Myocyte (in vitro differentiated cells): ENCODE measurements around the gene OR1M1. TPM values are rescaled to one million over a fixed set of nuclear protein-coding genes. Genes with fewer than 3 reads are reported as not detected.
"Not testable (repeated sequence)": the region's sequence is repeated elsewhere in the genome, so short reads cannot be mapped to it uniquely, and the experiment has no call there.

ENCODE experiments used
- DNase-seq: peaks from one replicate; pipeline ENCODE4 v3.0.0-alpha.2; 2012; ENCODE audit warnings: low read depth
- polyA plus RNA-seq: library from polyadenylated mRNA; unstranded; fragments of >200 nt; gene quantifications from one replicate; pipeline ENCODE4 v1.2.1, GENCODE V29; 2012; ENCODE audit warnings: missing spikeins
- total RNA-seq: library from RNA; depleted of rRNA; stranded (reverse); fragments of >200 nt; gene quantifications from 2 replicates; pipeline ENCODE4 v1.2.3, GENCODE V29; 2014

The OR1M1 gene, protein sequence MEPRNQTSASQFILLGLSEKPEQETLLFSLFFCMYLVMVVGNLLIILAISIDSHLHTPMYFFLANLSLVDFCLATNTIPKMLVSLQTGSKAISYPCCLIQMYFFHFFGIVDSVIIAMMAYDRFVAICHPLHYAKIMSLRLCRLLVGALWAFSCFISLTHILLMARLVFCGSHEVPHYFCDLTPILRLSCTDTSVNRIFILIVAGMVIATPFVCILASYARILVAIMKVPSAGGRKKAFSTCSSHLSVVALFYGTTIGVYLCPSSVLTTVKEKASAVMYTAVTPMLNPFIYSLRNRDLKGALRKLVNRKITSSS
- not detected in 2 replicates for total RNA-seq
- not detected for polyA plus RNA-seq

DNA sequence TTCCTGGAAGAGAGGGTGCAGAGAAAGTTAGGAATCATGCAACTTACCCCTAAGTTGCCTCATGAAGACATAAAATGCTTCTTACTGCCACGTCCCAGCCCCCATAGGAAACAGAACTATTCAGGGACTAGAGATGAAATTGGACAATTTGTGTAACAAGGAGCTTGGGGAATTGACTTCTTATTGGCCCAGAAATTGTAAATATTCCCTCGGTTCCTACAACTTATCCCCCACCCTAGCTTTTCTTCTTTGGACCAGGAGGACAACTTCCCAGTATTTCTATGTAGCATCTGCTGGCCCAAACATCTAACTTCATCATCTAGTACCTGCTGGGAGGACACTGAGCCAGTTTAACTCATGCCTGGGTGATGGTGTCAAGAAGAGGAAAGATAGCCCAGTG lies at the start of gene OR1M1:
Gene OR1M1 (plus strand): TSS at position 301 of the 400 bp plus-strand sequence. CDS start 6,184 bp downstream, outside the sequence.
- DNase-seq, result no peak

DNA sequence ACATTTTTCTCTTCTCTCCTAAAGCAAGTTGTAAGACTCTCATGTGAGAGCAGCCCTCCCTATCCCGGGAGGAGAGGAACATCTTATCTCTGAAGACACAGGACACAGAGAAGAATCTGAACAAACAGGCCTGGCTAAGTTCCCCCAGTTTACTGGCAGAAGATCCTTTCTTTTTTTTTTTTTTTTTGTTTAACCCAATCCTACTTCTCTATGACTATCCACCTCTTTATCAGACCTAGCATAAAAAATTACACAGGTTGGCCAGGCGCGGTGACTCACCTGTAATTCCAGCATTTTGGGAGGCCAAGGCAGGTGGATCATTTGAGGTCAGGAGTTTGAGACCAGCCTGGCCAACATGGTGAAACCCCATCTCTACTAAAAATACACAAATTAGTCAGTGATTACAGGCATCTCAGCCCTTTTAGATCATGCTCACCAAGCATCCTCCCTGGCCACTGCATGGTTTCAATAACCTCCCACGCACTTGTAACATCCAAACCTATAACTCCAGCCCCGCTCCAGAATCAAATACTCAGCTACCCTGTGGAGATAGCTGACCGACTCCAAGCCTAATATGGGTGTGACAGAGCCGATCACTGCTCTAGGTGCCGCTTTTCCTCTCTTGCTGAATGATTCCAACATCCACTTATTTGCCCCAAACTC lies 49.3 kb upstream of the OR1M1 start:
- no peak for DNase-seq

DNA sequence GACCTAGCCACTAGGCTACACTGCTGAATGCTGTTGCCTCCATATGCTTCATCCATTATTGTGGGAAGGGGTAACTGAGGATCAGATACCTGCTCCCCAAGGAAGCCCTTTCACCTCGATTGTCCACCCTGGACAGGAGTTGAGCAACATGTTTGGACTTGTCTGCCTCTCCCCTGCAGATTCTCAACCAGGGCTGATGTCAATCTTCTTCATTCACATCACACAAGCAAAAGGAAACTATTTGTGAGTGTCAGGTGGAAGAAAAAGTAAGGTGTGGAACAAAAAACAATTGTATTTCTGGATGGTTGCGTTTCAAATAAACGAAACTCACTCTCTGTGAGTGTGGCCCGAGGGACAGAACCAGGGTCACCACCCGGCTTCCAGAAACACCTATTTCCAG lies 47.1 kb upstream of the OR1M1 start:
- DNase-seq, result no peak

DNA sequence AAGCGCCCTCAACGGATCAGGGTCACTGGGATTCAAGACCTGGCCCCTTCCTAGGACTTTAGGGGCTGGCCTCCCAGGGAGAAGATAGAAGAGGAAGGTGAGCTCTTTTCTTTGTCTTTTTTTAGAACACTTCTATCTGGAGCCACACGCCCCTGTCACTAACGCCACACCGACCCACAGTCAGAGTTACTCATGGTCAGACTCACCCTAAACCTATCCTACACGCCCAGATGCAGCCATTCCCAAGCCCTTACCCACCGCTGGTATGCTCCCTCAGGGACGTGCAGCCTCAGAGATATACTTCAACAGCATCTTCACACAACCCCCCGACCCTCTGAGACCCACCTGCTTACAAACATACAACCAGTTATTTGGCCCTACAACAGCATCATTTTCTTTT lies 46.7 kb upstream of the OR1M1 start:
- DNase-seq, result no peak

DNA sequence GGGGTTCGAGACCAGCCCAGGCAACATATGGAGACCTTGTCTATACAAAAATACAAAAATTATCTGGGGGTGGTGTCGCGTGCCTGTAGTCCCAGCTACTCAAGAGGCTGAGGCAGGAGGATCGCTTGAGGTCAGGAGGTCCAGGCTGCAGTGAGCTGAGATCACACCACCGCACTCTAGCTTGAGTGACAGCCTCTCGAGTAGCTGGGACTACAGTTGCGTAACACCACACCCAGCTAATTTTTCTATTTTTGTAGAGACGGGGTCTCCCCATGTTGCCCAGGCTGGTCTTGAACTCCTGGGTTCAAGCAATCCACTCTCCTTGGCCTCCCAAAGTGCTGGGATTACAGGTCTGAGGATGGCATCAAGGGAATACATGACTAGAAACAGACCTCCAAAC lies 45.8 kb upstream of the OR1M1 start:
- DNase-seq, result no peak

DNA sequence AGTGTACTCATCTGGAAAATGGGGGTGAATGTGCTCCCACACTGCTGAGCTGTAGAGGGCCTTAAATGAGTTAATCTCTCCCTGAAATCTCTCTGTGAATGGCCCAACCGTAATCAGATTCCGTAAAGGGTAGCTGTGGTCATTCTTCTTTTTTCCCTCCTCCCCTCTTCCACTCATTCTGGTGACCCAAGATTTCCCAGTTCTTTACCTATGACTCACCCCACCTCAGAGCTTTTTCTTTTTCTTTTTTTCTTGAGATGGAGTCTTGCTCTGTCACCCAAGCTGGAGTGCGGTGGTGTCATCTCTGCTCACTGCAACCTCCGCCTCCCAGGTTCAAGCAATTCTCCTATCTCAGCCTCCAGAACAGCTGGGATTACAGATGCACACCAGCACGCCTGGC lies 43.3 kb upstream of the OR1M1 start:
- no peak for DNase-seq

DNA sequence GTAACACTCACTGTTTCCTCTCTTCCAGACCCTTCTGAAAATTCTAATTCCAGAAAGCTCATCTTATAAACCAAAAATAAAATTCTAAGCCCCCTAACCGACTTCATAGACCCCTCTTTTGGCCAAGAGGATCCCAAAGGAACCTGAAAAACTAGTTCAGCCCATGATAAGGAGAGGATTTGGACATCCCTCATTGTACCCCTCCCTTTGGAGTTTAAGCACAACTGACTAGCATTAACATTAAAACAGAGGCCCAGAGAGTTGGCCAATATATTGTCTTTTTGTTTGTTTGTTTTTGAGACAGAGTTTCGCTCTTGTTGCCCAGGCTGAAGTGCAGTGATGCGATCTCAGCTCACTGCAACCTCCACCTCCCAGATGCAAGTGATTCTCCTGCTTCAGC lies 42.4 kb upstream of the OR1M1 start:
- DNase-seq, result no peak

DNA sequence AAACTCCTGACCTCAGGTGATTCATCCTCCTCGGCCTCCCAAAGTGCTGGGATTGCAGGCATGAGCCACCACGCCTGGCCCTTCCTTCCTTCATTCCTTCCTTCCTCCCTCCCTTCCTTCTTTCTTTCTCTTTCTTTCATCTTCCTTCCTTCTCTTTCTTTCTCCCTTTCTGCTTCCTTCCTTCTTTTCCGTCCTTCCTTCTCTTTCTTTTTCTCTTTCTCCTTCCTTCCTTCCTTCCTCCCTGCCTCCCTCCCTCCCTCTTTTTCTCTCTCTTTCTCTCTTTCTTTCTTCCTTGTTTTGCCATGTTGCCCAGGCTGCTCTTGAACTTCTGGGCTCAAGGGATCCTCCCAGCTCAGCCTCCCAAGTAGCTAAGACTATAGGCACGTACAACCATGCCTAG lies 40.2 kb upstream of the OR1M1 start:
- DNase-seq, result no peak

DNA sequence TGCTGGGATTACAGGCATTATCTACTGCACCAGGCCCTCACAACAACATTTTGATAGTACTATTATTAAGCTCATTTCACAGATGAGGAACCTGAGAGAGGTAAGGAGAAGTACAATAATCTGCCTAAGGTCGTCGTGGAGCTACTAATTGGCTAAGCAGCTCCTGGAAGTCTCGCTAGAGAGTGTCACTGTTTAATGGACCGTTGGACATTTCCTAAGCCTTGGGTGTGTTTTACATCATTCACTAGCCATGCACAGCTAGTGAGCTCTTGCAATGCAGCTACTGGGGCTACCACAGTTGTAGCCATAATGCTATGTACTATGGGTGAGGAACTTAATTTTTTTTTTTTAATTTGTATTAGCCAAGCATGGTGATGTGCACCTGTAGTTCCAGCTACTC lies 34.0 kb upstream of the OR1M1 start:
- DNase-seq, result no peak

DNA sequence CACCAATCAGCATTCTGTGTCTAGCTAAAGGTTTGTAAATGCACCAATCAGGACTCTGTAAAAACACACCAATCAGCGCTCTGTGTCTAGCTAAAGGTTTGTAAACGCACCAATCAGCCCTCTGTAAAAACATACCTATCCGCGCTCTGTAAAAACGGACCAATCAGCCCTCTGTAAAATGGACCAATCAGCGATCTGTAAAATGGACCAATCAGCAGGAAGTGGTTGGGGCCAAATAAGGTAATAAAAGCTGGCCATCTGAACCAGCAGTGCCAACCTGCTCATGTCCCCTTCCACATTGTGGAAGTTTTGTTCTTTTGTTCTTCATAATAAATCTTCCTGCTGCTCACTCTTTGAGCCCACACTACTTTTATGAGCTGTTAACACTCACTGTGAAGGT lies 33.2 kb upstream of the OR1M1 start:
- DNase-seq, result not testable (repeated sequence)

DNA sequence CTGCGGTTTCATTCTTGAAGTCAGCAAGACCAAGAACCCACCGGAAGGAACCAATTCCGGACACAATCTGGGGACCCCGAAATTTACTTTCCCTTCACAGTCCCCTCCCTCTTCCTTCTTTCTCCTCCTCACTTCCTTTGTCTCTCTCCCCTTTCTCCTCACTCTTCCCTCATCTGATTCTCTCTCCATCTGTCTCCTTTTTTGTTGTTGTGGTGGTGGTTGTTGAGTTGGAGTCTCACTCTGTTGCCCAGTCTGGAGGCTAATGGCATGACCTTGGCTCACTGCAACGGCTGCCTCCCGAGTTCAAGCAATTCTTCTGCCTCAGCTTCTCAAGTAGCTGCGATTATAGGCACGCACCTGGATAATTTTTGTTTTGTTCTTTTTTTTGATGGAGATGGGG lies 32.7 kb upstream of the OR1M1 start:
- no peak for DNase-seq

DNA sequence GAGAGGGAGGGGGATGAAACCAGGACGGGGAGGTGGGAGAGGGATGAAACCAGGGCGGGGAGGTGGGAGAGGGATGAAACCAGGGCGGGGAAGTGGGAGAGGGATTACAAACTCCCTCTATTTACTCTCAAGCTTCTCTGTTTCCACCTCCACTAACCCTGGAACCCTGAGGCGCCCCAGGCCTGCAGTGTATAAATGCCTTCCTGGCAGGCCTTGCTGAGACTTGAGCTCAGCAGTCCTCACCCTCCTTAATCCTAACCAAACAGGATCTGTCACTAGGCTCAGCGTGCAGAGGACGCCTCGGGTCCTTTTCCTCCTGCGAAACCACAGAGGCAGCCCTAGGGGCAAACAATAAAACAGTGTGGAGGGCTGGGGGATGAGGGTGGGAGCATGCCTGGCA lies 32.1 kb upstream of the OR1M1 start:
- DNase-seq, result no peak

DNA sequence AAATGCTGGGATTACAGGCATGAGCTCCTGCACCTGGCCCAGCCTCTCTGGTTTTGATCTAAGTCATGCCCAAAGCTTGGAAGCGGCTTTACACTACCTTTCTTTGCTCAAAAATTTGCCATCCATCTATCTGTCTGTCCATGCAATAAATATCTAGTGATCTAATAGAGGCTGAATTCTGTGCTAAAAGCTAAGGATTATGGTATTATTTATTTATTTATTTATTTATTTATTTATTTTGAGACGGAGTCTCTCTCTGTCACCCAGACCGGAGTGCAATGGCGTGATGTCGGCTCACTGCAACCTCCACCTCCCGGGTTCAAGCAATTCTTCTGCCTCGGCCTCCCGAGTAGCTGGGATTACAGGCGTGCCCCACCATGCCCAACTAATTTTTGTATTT lies 30.7 kb upstream of the OR1M1 start:
- not testable (repeated sequence) for DNase-seq

DNA sequence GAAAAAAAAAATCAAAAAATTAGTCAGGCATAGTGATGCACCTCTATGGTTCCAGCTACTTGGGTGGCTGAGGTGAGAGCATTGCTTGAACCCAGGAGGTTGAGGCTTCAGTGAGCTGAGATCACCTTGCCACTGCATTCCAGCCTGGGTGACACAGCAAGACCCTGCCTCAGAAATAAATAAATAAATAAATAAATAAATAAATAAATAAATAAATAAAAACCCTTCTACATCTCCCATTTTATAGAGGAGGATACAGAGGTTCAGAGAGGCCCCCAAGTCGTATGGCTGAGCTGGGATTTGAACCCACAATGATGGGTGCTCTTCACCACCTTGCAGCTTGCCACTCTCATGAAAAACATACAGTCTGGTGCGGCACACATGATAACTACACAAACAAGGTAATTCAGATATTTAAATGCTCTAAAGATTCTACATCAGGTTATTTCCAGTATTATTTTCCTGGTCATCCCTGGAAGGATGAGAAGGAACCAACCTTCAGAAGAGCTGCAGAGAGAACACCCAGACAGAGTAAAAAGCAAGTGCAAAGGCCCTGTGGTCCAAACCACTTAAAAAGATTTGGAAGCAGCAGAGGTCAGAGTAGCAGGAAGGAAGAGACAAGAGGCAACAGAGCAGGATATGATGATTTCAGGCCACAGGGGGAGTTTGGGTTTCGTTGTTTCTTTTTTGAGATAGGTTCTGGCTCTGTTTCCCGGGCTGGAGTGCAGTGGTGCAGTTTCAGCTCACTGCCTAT lies 29.2 kb upstream of the OR1M1 start:
- DNase-seq, result no peak

DNA sequence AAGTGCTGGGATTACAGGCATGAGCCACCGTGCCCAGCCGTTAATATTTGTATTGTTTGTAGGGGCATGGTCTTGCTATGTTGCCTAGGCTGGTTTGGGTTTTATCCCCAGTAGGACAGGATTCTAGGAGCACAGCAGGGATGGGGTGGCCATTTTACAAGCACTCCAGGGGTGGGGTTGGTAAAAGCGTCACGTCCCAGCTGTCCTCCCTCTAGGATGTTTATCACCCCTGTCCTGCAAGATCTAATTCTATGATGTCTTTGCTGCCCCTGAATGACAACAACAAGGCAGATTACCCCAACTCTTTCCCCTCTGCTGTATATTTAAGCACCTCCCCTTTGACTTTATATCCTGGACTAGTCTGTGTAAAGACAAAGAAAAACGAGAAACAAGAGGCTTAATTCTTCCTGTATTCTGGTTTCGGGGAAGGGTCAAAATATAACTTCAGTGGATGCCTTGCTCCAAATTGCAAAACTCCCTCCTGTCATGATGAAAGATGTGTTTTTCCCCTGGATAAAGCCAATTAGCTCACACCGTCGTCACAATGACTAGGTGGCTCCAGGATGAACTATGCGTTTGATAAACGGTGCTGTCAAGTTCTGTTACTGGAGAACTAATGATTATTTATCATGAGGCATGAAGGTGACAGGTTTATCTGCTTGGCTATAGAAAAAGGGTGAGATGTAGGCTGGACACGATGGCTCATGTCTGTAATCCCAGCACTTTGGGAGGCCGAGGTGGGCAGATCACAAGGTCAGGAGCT lies 27.8 kb upstream of the OR1M1 start:
- DNase-seq, result no peak

DNA sequence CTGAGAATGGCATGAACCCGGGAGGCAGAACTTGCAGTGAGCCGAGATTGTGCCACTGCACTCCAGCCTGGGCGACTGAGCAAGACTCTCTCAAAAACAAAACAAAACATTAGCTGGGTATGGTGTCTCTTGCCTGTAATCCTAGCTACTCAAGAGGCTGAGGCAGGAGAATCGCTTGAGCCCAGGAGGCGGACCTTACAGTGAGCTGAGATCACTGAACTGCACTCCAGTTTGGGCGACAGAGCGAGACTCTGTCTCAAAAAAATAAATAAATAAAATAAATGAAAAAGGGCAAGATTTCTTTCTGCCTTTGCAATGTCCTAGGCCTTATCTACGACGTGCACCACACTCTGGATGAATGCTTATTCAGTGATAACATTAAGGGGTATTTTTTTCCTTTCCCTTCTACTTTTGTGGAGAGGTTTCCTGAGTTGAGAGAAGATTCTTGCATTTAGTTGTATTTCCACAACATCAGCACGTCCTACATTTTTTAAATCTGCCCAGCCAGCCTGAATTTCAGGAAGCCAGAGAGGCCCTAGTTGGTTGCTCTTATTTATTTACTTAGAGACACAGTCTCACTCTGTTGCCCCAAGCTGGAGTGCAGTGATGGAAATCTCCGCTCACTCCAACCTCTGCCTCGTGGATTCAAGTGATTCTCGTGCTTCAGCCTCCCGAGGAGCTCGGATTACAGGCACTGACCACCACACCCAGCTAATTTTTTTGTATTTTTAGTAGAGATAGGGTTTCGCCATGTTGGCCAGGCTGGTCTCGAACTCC lies 26.1 kb upstream of the OR1M1 start:
- DNase-seq, result no peak

DNA sequence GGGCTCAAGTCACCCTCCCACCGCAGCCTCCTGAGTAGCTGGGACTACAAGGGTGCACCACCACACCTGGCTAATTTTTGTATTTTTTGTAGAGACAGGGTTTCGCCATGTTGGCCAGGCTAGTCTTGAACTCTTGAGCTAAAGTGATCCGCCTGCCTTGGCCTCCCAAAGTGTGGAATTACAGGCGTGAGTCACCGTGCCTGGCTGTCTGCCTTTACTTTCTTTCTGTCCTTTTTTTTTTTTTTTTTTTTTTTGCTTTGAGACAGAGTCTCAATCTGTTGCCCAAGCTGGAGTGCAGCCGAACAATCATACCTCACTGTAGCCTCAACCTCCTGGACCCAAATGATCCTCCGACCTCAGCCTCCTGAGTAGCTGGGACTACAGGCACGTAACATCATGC lies 25.0 kb upstream of the OR1M1 start:
- no peak for DNase-seq

DNA sequence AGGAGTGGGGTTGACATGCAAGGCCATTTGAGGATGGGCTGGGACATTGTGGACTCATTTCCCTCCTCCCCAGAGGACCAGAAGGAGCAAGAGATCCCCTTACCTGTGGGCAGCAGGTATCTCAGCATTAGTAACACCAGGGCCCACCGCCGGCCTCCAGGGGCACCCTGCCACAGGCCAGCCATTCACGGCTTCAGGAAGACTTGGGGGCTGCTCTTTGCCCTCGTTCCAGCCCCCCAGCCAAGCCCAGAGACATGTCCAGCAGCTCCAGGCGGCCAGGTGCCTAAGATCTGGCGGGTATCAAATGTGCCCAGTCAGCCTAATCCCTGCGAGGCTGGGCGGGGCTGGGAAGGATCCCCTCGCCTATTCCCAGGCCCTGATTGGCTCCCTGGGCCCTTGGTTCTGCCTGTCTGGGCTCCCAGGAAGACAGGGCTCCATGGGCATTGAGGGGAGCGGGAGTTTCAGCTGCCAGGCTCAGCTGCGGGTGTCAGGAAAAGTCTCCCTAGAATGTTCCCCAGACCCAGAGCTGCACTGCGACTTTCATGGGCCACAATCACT lies 21.3 kb upstream of the OR1M1 start:
- no peak for DNase-seq

DNA sequence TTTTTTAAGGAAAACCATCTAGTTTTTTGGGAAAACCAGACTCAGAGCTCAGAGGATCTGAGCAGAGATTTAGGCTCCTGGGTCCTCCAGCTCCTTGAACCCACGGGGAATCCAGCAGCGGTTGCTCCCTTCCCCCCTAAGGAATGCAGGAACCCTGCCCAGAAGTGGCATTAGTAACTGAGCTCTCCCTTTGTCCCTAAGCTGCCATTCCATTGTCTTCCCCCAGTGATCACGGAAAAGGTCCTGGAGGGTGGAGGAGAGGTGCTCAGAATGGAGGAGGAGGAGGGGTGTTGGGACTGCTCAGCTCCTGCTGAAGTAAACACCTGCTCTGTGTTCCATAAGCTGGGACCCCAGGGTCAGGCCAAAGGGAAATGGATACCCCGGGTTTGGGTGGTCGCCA lies 16.8 kb upstream of the OR1M1 start:
- DNase-seq, result no peak

DNA sequence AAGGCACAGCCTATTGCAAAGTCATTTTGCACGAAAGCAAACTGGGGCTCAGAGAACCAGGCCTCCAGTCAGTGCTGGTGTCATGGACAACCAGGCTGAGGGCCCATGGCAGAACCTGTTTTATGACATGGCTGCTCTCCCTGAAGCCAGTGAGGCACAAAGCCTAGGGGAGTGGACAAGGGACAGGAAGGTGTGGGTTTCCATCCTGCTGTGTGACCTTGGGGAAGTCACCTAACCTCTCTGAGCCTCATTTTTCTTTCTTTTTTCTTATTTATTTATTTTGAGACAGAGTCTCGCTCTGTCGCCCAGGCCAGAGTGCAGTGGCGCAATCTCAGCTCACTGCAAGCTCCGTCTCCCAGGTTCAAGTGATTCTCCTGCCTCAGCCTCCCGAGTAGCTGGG lies 15.1 kb upstream of the OR1M1 start:
- not testable (repeated sequence) for DNase-seq

DNA sequence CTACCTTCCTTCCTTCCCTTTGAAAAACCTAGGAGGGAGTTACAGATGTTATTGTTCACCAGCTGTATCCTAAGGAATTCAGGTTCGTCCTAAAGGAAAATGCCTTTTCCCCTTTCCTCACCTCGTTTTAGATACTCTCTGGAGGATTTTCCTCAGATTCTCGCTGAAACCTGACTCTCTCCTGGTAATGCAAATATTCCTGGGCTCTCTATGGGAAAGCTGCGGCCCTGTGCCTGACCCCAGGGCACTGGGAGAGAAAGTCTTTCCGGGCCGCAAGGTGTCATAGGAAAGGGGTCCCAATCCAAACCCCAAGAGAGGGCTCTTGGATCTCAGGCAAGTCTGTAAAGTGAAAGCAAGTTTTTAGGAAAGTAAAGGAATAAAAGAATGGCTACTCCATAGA lies 13.1 kb upstream of the OR1M1 start:
- no peak for DNase-seq
